ENCODE measurements around the gene TCEAL4. TPM values are rescaled to one million over a fixed set of nuclear protein-coding genes. Genes with fewer than 3 reads are reported as not detected.

TCEAL4 gene
- polyA plus RNA-seq, 1 donor, result 171 TPM

DNA sequence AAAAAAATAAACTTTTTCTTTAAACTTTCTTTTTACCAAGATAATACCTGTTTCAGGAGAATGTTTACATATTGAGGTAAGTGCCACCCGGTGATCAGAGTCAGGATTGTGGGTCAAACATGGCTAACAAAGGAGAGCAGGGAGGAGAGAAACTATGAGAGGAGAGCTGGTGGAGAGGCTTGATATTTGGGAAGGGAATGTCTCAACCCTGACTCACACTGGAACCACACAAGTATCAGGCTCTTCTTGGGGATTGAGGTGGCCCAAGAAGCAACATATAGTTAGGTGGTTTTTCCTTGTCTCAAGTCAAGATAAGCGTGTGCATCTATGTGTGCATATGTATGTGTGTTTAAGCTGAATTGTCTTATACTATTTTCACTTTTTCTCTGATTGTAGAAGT, 50.1 kb downstream of the TCEAL4 start:
- DNase-seq, result no peak

Other genes starting within 250 kb of the TCEAL4 start
- gene TCEAL9, start 229.0 kb upstream of the TCEAL4 start, polyA plus RNA-seq (ENCODE audit: insufficient read length), result 197 TPM
- gene BEX3, start 209.0 kb upstream of the TCEAL4 start, polyA plus RNA-seq (ENCODE audit: insufficient read length), result 517 TPM
- gene RAB40A, start 66.0 kb upstream of the TCEAL4 start, polyA plus RNA-seq (ENCODE audit: insufficient read length), result 5.5 TPM
- 31.5 TPM for gene TCEAL3, start 22.4 kb downstream of the TCEAL4 start, polyA plus RNA-seq (ENCODE audit: insufficient read length)
- gene TCEAL1, start 43.5 kb downstream of the TCEAL4 start, polyA plus RNA-seq (ENCODE audit: insufficient read length), result 27.0 TPM
- gene MORF4L2, start 101.2 kb downstream of the TCEAL4 start, polyA plus RNA-seq (ENCODE audit: insufficient read length), result 359 TPM
- 1.8 TPM for gene TMEM31, start 125.4 kb downstream of the TCEAL4 start, polyA plus RNA-seq (ENCODE audit: insufficient read length)
- 7.2 TPM for gene PLP1, start 191.3 kb downstream of the TCEAL4 start, polyA plus RNA-seq (ENCODE audit: insufficient read length)
- 3.2 TPM for gene RAB9B, start 246.7 kb downstream of the TCEAL4 start, polyA plus RNA-seq (ENCODE audit: insufficient read length)

Data from left kidney (tissue), 2 donors.